Hepatocyte (in vitro differentiated cells): ENCODE measurements around the gene GNGT1. TPM values are rescaled to one million over a fixed set of nuclear protein-coding genes. Genes with fewer than 3 reads are reported as not detected.

Experiments
- DNase-seq: peaks from one replicate; pipeline ENCODE4 v3.0.0-alpha.2; 2016; ENCODE audit warnings: low spot score
- H2AFZ ChIP-seq: fragments of 200-600 bp; sonication (generic); 2 replicates; pipeline ENCODE4 v1.6.0; 2016; ENCODE audit warnings: antibody characterized with exemption, mild to moderate bottlenecking
- H3K27ac ChIP-seq: fragments of 200-600 bp; sonication (generic); 2 replicates; pipeline ENCODE4 v1.5.1; 2016; ENCODE audit warnings: mild to moderate bottlenecking
- H3K27me3 ChIP-seq: fragments of 200-600 bp; sonication (generic); 2 replicates; pipeline ENCODE4 v1.6.1; 2016
- H3K36me3 ChIP-seq: fragments of 200-600 bp; sonication (generic); replicated peaks from 2 replicates; pipeline ENCODE4 v1.5.1; 2016; ENCODE audit warnings: low read depth; ENCODE audit not compliant: insufficient read depth
- H3K4me1 ChIP-seq: fragments of 200-600 bp; sonication (generic); 2 replicates; pipeline ENCODE4 v1.5.1; 2016; ENCODE audit warnings: mild to moderate bottlenecking, moderate library complexity; ENCODE audit not compliant: insufficient read depth
- H3K4me2 ChIP-seq: fragments of 200-600 bp; sonication (generic); 2 replicates; pipeline ENCODE4 v1.6.0; 2016
- H3K4me3 ChIP-seq: fragments of 200-600 bp; sonication (generic); 2 replicates; pipeline ENCODE4 v1.5.1; 2016; ENCODE audit warnings: mild to moderate bottlenecking
- H3K79me2 ChIP-seq: fragments of 200-600 bp; sonication (generic); 2 replicates; pipeline ENCODE4 v1.6.0; 2017; ENCODE audit warnings: mild to moderate bottlenecking
- H3K9me2 ChIP-seq: fragments of 200-600 bp; sonication (generic); replicated peaks from 2 replicates; pipeline ENCODE4 v1.6.0; 2017; ENCODE audit warnings: mild to moderate bottlenecking; ENCODE audit not compliant: insufficient read depth
- H3K9me3 ChIP-seq: fragments of 200-600 bp; sonication (generic); 2 replicates; pipeline ENCODE4 v1.5.1; 2016; ENCODE audit warnings: low read depth, mild to moderate bottlenecking
- H4K20me1 ChIP-seq: fragments of 200-600 bp; sonication (generic); 2 replicates; pipeline ENCODE4 v1.6.0; 2016; ENCODE audit warnings: mild to moderate bottlenecking; ENCODE audit not compliant: insufficient read depth, poor library complexity, severe bottlenecking
- EZH2 ChIP-seq: fragments of 200-600 bp; sonication (generic); IDR thresholded peaks from 2 replicates; pipeline ENCODE4 v1.6.1; 2016; ENCODE audit warnings: antibody characterized with exemption, mild to moderate bottlenecking, borderline replicate concordance
- EZH2phosphoT487 ChIP-seq: fragments of 200-600 bp; sonication (generic); IDR thresholded peaks from one replicate; pipeline ENCODE4 v1.6.1; 2018; ENCODE audit warnings: antibody characterized with exemption, mild to moderate bottlenecking, low read depth, moderate library complexity; ENCODE audit not compliant: unreplicated experiment, severe bottlenecking
- WGBS: methylation state at CpG from one replicate; pipeline ENCODE4 v1.1.6; 2016; ENCODE audit warnings: low lambda C conversion rate; ENCODE audit errors: missing lambda C conversion rate; 5-methylcytosine and 5-hydroxymethylcytosine counted together
- polyA plus RNA-seq: library from polyadenylated mRNA; unstranded; fragments of >200 nt; fragmentation: Nextera tagmentation; extraction: Ambion mirVana; gene quantifications from 2 replicates; pipeline ENCODE4 v1.2.1, GENCODE V29; 2016
- total RNA-seq: library from RNA; depleted of rRNA; stranded (reverse); fragments of >200 nt; gene quantifications from 2 replicates; pipeline ENCODE4 v1.2.3, GENCODE V29; 2014
- TF ChIP-seq, protein P1 (sequence below): fragments of 200-600 bp; sonication (generic); IDR thresholded peaks from 2 replicates; pipeline ENCODE4 v1.5.1; 2016; ENCODE audit warnings: antibody characterized with exemption, mild to moderate bottlenecking; ENCODE audit not compliant: poor library complexity

Gene GNGT1
- total RNA-seq: not detected in 2 replicates
- polyA plus RNA-seq: 0.24 TPM in 1 of 2 replicates, not detected in the other

DNA sequence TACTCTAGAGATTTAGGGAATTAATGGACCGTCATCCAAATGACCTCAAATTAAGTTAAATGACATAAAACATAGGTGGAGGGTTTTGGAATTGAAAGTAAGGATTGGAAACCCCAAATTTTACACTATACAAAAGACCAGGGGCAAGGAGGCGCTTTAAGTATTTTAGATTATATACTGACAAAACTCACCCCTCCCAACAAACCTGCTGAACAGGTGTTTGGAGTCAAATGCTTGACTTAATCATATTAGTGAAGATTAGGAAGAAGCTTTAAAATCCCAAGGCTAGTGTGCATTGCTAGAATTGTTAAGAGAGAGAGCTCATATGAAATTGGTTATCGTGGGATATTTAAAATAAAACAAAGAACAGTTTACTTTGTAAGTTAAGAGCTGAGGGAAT, at the start of gene GNGT1:
TSS of gene GNGT1 (plus strand) at position 301 of the 400 bp plus-strand sequence. CDS start 180 bp downstream, outside the sequence.
- Histone ChIP-seq H3K36me3 (no peaks in the 10 kb centered on the region), H4K20me1 (no peaks in the 10 kb centered on the region), H3K4me1 (no peaks in the 10 kb centered on the region), H3K27ac (no peak within 1 kb of the TSS), H3K9me2 (no peaks in the 10 kb centered on the region), H3K4me3 (no peak within 1 kb of the TSS), H3K9me3 (no peaks in the 10 kb centered on the region), H3K4me2 (no peak within 1 kb of the TSS), H3K79me2 (no peaks in the 10 kb centered on the region), H3K27me3 (no peaks in the 10 kb centered on the region), H2AFZ (no peak within 1 kb of the TSS)
- no peak for DNase-seq
- 78% methylated on average over 3 of the region's 3 CpGs for WGBS
- TF ChIP-seq EZH2 (no peak), EZH2phosphoT487 (no peak)
- TF ChIP-seq, protein P1, sequence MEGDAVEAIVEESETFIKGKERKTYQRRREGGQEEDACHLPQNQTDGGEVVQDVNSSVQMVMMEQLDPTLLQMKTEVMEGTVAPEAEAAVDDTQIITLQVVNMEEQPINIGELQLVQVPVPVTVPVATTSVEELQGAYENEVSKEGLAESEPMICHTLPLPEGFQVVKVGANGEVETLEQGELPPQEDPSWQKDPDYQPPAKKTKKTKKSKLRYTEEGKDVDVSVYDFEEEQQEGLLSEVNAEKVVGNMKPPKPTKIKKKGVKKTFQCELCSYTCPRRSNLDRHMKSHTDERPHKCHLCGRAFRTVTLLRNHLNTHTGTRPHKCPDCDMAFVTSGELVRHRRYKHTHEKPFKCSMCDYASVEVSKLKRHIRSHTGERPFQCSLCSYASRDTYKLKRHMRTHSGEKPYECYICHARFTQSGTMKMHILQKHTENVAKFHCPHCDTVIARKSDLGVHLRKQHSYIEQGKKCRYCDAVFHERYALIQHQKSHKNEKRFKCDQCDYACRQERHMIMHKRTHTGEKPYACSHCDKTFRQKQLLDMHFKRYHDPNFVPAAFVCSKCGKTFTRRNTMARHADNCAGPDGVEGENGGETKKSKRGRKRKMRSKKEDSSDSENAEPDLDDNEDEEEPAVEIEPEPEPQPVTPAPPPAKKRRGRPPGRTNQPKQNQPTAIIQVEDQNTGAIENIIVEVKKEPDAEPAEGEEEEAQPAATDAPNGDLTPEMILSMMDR: no peak

- H3K9me3 ChIP-seq: no peaks in the 10 kb centered on the region
- H4K20me1 ChIP-seq: no peaks in the 10 kb centered on the region
- H3K4me2 ChIP-seq: no peak overlapping the region
- TF ChIP-seq, protein P1: no peak
- no peak for TF ChIP-seq EZH2phosphoT487
- no peak for TF ChIP-seq EZH2
- no peak for DNase-seq
- no peaks in the 10 kb centered on the region for H3K9me2 ChIP-seq
- no peak overlapping the region for H2AFZ ChIP-seq
- H3K36me3 ChIP-seq: no peaks in the 10 kb centered on the region
- no peaks in the 10 kb centered on the region for H3K27me3 ChIP-seq
- no peaks in the 10 kb centered on the region for H3K4me1 ChIP-seq
- 93% methylated on average over 2 of the region's 2 CpGs for WGBS
- H3K27ac ChIP-seq: no peak overlapping the region
- no peak overlapping the region for H3K4me3 ChIP-seq
- H3K79me2 ChIP-seq: no peaks in the 10 kb centered on the region
Observed at GRCh38 chr7:93858857-93859256, 47.5 kb upstream of the GNGT1 start.

- no peaks in the 10 kb centered on the region for H3K79me2 ChIP-seq
- H2AFZ ChIP-seq: no peak overlapping the region
- no peak for DNase-seq
- H3K9me2 ChIP-seq: no peaks in the 10 kb centered on the region
- H3K4me1 ChIP-seq: no peaks in the 10 kb centered on the region
- H3K36me3 ChIP-seq: no peaks in the 10 kb centered on the region
- H3K4me3 ChIP-seq: no peak overlapping the region
- no peak overlapping the region for H3K4me2 ChIP-seq
- H3K9me3 ChIP-seq: no peaks in the 10 kb centered on the region
- TF ChIP-seq EZH2phosphoT487 (no peak), EZH2 (no peak)
- TF ChIP-seq, protein P1: no peak
- H4K20me1 ChIP-seq: no peaks in the 10 kb centered on the region
- WGBS: 85% methylated on average over 1 of the region's 1 CpG
- no peak overlapping the region for H3K27ac ChIP-seq
- no peaks in the 10 kb centered on the region for H3K27me3 ChIP-seq
Observed at GRCh38 chr7:93860261-93860660, 46.1 kb upstream of the GNGT1 start.
